ENCODE data around the gene SHISA6.

SHISA6 gene

GRCh38 chr17:11610999-11611566, 370.1 kb downstream of the SHISA6 start:
- no peak for DNase-seq

GRCh38 chr17:11612956-11613355, 371.9 kb downstream of the SHISA6 start:
- DNase-seq: no peak

Measured in Kasumi-1 (cell line).